Stimulated activated CD4-positive, alpha-beta T cell treated with anti-CD3 and anti-CD28 coated beads, TNF-alpha, amount 100 ng/mL, for 48 hours (primary cell): Measurements from ENCODE around the gene FCN1.
"Not testable (repeated sequence)": the region's sequence is repeated elsewhere in the genome, so short reads cannot be mapped to it uniquely, and the experiment has no call there.

Experiments
- DNase-seq, 3 donors: peaks; one replicate each; pipeline ENCODE4 v3.0.0-alpha.2; 2020; ENCODE audit warnings: low read depth in 3 of 3

FCN1 gene

DNA sequence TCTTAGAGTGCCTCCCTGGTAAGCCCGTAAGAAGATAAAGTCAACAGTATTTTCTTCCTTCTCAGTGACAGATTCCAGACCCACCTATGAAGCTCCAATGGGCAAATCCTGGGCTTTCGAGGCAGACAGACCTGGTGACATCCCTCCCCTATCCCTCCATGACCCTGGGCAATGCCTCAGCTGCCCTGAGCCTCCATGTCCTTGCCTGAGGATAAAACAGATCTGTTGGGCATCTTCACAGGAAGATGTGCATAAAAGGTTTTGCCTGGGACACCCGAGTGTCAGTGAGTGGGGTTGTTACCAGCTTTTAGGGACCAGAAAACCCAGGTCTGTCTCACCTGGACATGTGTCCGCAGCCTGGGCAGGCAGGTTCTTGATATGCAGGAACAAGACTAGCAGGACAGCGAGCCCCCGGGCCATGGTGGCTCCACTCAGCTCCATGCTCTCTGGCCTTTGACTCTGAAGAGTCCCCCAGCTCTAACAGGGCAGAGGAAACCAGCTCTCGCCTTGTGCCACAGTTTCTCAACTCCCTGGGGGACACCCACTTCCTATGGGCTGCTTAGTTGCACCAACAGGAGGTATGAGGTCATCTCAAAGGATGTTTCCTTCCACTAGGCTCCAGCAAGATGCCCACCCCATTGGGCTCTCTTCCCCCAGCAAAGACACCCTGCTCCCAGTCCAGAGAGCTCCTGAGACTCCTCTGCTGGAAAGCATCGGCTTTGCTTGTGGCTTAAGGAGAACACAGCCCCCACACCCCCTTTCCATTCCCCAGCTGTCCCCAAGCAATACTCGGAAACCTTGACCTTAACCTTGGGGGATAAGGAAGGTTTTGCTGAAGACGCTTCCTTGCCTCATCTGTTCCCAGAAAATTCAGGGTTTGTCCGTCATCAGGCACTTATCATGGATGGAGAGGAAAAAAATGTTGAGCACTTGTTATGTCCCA is at the start of gene FCN1:
Gene FCN1, minus strand, starts transcription at position 482 of the 943 bp plus-strand sequence. Its CDS starts 41 bp downstream, at position 441.
- DNase-seq, result no peak

DNA sequence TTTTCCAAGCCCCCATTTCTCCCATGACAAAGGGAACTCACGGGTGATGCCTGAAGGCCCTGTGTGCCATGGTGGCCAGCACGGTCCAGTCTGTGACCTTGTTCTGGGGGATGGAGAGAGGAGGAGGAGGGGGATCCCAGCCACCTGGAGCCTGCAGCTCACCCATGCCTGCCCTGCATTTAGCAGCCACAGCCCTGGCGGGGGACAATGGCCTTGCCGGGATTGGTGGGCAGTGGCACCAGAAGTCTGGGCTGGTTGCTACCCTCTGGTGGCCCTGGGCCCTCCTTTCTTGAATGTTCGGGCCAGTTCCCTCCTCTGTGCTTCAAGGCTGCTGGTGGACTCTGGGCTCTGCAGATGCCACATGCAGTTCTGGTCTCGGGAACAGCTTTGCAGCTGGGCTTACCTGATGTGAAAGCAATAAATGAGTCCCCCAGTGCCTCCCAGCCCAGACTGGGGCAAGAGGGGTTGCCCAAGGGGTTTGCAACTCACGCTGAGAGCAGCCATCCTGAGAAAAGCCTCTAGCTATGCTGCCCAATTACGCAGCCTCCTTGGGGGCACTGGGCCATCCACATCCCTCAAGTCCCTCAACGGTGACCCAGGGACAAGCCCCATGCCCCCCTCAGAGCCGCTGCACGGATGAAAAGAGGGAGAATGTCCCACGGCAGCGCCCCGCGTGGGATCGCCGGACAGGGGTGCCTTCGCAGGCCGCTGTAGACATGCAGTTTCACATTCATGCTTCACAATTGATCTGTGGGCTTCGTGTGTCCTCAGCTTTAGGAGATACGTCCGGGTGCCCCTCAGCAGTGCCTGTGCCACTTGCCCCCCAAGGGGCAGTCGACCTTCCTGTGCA is 49.2 kb upstream of the FCN1 start:
- no peak for DNase-seq

DNA sequence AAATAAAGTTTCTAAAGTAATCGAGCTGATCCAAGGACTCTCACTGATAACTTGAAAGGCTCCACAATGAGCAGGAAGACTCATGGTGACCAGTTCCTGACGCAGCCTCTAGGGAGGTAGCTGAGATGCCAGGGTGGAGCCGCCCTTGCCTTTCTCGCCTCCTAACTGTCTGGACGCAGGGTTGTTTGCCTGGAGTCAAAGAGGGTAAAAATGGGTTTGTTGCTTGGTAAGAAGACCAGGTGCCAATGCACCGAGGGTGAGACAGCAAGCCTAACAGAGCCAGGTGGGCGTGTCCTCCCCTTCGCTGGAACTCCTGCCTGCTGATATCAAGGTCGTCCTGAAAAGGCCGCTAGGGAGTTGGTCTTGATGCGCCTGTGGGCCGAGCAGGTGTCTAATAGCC is 48.6 kb upstream of the FCN1 start:
- DNase-seq, result no peak

DNA sequence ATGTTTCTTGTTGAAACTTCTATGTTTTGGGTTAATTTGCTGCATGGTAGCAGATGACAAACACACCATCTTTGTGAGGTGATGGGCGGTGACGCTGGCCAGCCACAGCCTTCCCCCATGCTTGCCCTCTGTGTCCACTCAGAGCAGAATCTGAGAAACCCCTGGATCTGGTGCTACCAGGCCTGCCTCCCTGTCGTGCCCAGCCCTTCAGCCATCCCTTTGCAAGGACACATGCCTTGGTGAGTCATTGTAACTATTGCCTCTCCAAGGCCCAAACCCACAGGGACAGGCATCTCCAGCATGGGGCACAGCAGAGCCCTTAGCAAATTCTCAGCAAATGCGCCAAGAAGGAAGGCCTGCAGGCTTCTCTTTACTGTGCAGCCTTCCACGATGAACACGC is 48.1 kb upstream of the FCN1 start:
- no peak for DNase-seq

DNA sequence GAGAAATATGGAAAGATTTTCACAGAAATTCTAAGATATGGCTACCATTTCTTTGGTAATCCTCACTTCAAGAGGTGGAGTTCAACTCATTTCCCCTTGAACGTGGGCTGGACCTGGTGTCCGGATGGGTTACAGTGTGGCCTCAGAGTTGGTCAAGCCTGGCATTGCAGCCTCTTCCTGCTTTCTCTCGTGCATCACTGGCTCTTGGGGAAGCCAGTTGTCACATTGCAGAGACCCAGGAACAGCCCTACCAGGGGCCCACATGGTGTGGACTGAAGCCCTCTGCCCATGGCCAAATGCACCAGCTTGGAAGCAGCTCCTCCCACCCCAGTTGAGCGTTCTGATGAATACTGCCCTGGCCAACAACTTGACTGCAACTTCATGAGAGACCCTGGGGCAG is 47.7 kb upstream of the FCN1 start:
- DNase-seq, result no peak

DNA sequence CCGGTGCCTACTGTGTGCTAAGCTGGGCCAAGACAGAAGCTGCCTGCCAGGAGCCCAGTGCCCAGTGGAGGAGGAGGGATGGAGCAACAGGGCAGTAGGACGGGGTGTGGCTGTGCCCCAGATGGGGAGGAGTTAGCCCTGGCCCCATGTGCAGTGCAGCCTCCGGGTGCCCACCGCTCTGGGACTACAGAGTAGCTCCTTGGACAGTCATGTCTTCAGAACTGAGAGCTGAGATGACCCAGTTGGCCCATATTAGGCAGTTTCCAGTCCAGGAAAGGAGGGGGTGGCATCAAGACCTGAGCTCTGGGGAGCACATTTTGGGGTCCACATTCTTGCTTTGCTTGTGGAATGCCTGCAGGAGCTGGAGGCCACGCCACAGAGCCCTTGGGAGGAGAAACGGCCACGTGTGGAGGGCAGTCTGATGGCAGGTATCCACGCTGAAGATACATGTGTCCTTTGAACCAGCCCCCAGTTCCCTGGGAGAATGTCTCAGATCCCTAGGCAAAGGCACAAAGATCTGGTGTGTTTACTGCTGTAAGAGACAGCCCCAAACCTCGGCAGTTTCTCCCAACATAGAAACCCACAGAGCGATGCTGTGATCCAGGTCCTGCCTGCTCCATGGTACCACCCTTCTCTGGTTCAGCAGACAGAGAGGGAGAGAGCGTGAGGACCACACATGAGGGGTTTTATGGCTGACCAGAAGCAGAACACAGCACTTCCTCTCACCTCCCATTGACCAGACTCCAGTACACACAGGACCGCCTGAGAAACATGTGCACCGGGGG is 46.8 kb upstream of the FCN1 start:
- DNase-seq, result no peak

DNA sequence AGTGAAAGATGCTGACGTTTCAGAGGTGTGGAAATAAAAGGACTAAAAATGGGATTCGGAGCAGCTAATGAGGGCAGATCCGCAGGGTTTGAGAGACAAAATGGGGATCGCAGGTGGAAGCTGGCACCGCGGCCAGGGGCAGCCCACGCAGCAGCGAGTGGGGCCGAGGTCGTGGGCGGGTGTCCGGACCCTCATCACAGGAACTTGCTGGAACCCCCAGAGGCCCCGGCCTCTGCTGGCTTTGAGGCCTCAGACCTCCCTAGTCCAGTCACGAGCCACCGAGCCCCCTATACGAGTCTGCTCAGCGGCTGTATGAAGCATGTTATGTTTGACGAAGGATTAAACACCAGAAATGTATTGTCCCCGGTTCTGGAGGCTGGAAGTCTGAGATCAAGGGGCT is 45.8 kb upstream of the FCN1 start:
- DNase-seq, result no peak

DNA sequence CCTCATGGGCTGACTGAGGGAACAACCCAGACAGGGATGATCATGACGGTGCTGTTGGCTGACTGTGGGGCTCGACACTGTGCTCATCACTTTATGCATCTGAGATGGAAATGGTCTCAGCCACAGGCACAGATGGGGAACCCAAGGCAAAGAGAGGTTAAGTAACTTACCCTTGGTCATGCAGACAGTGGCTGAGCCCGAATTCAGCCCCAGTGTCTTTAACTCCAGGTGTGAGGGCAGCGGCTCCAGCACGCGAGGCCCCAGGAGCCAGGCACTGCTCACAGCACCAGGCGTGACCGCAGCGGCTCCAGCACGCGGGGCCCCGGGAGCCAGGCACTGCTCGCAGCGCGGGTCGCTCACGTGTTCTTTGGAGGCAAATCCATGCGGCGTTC is 45.3 kb upstream of the FCN1 start:
- no peak for DNase-seq

DNA sequence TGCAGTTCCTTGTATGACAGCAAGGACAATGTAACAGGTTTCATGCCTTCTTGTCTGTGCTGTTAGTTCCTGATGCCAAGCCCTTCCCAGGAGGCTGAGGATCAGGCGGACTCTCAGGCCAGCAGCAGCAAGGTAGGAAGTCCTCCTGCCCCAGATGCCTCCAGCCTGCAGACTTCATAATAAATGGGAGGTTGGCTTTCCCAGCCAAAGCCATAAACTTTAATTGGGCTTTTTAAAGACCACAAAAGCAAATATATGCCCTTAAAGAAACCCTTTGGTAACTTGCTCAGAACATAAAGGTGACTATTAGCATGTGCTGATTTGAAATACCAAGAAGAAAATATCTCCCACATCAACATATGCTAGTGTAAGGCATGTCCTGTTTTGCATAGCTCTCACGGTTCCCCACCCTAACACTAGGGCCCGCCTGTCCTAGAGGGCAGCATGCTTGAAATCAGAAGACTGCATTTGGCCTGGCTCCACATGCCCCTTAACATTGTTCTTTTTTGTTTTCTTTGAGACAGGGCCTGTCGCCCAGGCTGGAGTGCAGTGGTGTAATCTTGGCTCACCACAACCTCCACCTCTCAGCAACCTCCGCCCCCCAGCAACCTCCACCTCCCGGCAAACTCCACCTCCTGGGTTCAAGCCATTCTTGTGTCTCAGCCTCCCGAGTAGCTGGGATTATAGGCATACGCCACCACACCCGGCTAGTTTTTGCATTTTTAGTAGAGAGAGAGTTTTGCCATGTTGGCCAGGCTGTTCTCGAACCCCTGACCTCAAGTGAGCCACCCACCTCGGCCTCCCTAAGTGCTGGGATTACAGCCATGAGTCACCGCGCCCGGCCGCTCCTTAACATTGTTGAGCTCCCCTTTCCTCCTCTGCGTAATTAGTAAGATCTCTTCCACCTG is 44.6 kb upstream of the FCN1 start:
- no peak for DNase-seq

DNA sequence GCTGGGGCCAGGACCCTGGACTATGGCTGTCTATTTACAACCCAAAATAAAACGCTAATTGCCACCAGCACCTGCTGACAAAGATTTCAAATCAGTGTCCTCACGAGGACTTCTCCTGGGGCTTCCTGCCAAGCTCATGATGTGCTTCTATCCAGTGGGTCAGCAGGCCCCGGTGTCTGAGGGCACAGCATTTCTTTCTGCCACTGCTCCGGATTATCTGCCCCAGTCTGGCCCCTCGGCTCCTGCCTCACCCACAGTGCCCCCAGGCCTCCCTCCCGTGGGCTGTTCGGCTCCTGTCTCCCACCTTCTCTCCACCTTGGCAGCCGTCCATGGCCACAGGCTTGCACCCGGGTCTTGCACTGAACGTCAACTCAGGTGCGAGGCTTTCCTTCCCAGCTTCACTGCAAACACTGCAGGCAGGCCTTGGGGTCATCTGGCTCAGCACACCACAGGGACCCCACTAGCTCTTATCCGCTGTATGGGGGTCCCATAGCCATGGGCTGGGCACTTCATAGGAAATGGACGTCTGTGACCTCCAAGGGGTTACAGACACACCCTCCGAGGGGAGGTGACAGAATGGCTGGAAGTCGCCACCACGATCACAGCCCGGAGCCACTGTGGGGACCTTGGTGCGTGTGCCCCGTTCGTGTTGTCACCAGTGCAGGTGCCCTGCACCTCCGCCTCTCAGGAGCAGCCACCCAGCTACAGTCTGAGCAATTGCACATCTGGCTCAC is 43.8 kb upstream of the FCN1 start:
- no peak for DNase-seq

DNA sequence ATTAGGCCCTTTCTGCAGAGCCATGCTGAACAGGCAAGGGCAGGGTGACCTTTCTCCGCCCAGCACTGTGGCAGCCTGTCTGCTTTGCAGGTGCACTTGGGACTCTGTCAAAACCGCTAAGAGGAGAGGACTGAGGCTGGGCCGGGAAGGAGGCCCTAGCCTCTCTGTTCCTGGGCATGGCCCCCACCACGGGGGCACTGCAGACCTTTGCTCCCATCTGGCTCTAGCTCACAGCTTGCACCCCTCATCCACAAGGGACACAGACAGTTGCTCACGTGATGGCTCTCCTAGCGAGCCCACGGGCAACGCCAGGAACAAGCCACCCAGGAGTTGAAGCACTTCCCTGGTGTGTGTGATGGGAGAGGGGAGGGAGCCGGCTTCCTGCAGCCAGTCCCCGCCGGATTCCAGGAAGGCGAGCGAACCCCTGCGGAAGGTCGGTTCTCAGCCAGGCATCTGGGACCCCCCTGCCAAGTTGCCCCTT is 43.0 kb upstream of the FCN1 start:
- DNase-seq, result no peak

DNA sequence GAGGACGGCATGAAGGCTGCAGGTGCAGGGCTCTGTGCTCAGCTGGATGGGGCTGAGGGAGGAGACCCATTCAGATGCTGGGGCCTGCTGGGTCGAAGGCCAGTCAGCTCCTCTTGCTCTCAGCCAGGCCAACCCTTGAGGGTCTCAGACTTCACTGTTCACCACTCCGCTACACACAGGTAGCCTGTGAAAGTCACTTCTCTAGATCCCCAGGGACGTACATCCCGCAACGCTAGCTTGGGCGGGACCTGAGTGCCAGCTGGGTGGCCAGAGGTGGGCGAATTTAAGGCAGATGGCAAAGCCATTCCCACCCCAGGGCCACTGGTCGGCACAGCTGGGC is 42.2 kb upstream of the FCN1 start:
- no peak for DNase-seq

DNA sequence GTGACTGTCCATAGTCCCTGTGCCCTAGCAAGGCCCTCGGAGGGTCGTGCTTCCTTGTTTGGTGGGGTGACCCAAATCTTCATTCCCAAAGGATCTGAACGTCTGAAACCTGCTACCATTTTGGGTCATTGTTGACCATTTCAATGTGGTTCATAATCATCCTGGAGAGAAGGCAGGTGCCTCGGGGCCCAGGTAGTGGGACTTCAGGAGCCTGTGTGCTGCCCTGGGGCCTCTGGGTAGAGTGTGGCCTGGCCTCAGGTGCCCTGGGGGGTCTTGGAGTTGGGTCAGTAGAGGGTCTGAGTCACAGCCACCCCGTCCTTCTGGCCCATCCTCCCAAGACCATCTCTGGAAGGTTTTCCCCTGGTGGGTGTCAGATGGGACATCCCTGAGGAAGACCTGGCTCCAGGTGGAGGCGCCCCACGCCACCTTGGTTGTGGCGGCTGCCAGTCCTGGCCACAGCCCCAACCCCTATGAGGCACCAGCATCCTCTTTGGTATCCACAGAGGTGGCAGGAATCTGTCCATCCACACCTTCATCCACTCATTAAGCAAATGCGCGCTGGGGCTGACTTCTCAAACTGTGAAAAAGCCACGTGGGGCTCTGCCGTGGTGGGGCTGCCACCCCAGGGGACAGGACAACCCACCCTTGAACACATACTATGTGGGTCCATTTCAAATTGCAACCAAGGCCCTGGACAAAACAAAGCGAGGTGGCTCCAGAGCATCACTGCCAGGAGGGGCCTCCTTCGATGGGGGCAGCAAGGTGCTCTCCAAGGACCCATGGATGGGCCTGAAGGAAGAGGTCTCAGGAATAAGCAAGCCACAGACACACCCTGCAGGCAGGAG is 41.6 kb upstream of the FCN1 start:
- DNase-seq, result no peak

DNA sequence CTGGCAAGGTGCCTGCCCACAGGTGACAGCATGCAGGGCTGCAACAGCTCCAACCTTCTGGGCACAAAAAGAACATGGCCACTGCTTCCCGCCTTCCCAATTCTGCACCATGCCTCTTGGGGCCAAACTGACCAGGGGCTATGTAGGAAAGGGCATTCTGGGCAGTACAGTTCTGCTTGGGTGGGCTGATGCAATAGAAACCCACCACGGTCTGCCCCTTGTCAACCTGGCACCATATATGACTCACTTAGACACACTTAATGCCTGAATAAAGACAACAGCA is 40.2 kb upstream of the FCN1 start:
- DNase-seq, result no peak

DNA sequence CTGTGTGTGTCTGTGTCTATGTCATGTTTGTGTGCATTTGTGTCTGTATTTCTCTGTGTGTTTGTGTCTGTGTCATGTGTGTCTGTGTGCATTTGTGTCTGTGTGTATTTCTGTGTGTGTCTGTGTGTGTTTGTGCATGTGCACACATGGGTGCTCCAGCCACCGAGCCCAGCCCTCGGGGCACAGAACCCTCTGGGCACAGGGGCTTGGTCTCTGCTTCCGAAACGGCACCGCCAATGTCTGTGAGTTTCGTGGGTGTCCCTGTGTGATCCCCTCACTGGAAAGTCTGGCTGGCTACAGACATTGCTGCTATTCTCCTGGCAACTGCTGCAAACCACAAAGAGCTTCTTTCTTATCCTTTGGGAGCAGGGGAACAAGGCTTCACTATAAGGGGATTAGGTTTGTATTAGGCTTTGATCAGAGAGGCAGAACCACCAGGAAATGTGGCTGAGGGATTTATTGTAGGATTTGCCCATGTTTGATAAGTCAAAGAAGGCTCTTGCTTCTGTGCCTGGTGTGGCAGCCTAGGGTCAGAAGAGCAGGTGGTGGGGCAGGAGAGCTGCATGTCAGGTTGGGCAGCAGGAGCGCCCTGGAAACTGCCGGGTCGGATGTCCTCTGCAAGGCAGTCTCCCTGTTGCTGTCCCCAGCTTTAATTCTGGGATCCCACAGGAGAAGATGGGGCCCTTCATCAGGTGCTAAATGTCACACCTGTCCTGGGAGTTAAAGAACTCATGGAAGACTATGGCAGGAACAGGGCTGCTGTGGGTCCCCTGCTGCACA is 39.6 kb upstream of the FCN1 start:
- DNase-seq, result no peak

DNA sequence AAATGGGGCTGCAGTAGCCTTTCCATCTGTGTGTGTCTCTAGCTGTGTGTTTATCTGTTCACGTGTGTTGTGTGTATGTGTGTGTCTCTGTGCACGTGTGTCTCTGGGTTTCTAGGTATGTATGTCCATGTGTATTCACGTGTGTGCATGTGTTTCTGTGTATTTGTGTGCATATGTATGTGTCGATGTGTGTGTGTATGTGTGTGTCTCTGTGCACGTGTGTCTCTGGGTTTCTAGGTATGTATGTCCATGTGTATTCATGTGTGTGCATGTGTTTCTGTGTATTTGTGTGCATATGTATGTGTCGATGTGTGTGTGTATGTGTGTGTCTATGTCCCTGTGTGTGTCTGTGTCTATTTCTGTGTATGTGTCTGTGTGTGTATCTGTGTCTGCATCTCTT is 38.7 kb upstream of the FCN1 start:
- DNase-seq, result not testable (repeated sequence)

DNA sequence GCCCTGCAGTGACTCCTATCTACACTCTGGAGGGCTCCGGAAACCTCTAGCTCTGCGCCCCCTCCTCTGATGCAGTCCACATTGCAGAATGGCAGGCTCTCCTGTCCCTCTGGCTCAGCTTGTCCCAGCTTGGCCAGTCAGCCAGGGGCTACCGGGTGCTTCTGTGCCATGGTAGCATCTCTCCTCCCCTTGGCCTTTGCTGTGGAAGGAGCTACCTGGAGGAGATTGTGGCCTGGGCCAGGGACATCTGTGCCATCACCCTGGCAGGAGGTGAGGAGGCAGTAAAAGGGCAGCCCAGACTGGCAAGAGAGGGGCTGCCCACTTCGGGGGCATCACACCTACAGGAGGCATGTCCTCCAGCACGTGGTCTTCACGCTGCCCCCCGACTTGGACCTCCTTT is 38.1 kb upstream of the FCN1 start:
- DNase-seq, result no peak

DNA sequence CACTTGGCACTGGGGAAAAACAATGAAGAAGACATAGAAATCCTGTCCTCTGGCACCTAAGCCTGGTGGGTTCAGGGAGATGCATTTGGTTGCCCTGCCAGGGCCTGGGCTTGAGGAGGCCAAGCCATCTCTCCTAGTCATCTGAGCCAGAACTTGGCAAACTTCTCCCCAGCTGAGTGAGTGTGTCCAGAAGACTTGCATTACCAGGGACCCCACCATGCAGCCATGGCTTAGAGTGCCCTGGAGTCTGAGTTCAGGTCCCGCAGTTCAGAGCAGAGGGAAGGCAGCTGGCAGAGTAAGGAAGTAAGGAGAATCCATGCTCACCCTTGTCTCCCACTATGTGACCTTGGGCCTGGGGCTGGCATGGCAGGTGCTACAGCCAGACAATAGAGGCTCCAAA is 37.4 kb upstream of the FCN1 start:
- no peak for DNase-seq

DNA sequence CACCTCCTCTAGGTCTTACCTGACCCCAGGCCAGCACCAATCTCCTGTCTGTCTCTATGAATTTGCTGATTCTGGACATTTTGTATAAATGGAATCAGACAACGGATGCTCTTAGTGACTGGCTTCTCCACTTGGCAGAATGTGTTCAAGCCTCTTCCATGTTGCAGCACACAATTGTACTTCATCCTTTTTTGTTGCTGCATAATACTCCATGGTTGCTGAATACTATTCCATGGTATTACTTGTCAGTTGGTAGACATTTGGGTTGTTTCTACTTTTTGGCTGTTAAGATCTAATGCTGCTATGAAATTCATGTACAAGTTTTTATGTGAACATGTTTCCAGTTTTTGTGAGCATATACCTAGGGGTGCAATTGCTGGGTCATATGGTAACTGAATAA is 34.3 kb upstream of the FCN1 start:
- no peak for DNase-seq
